Retinal pigment epithelial cell (primary cell): ENCODE data around the gene CFD.
"Not testable (repeated sequence)": the region's sequence is repeated elsewhere in the genome, so short reads cannot be mapped to it uniquely, and the experiment has no call there.

Source experiments
- DNase-seq: peaks from one replicate; pipeline ENCODE4 v3.0.0-alpha.2; 2010; ENCODE audit warnings: low read depth
- H3K4me3 ChIP-seq: 2 replicates; pipeline ENCODE4 v1.5.1; 2011; ENCODE audit warnings: mild to moderate bottlenecking, low read length, control low read depth, moderate library complexity
- TF ChIP-seq, protein P1 (sequence below): conservative IDR thresholded peaks from 2 replicates; pipeline ENCODE4 v1.5.1; 2011; ENCODE audit warnings: low read depth, low read length, control low read depth, inconsistent platforms

CFD gene

DNA sequence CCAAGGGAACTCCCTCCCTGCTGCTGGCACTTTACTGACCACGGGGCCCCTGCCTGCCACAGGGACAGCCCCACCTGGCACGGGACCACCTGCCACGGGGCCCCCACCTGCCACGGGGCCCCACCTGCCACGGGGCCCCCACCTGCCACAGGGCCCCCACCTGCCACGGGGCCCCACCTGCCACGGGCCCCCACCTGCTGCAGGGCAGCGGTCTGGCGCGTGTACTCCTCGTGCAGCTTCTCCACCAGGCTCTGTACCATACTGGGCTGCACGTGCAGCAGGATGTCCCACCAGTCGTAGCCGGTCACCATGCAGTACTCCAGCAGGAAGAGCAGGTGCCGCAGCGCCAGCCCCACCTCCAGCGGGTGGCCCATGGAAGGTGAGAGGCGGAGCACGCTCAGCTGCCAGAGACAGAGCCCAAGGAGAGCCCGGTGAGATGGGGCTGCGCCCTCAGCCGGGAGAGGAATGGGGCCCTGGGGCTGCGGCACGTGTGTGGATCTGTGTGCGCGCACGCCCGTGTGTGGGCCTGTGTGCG lies 17.4 kb downstream of the CFD start:
- no peak overlapping the region for H3K4me3 ChIP-seq

DNA sequence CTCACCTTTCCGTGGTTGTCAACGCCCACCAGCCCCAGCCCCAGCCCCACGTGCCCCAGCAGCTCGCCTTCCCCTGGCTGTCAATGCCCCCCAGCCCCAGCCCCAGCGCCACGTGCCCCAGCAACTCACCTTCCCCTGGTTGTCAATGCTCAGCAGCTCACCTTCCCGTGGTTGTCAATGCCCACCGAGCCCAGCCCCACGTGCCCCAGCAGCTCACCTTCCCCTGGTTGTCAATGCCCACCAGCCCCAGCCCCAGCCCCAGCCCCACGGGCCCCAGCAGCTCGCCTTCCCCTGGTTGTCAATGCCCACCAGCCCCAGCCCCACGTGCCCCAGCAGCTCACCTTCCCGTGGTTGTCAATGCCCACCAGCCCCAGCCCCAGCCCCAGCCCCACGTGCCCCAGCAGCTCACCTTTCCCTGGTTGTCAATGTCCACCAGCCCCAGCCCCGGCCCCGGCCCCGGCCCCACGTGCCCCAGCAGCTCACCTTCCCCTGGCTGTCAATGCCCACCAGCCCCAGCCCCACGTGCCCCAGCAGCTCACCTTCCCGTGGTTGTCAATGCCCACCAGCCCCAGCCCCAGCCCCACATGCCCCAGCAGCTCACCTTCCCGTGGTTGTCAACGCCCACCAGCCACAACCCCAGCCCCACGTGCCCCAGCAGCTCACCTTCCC lies 18.7 kb downstream of the CFD start:
- DNase-seq, H3K4me3 ChIP-seq: not testable (repeated sequence)

More for the DNA sequence above, 17.4 kb downstream of the CFD start:
- no peak for DNase-seq
- TF ChIP-seq, protein P1, sequence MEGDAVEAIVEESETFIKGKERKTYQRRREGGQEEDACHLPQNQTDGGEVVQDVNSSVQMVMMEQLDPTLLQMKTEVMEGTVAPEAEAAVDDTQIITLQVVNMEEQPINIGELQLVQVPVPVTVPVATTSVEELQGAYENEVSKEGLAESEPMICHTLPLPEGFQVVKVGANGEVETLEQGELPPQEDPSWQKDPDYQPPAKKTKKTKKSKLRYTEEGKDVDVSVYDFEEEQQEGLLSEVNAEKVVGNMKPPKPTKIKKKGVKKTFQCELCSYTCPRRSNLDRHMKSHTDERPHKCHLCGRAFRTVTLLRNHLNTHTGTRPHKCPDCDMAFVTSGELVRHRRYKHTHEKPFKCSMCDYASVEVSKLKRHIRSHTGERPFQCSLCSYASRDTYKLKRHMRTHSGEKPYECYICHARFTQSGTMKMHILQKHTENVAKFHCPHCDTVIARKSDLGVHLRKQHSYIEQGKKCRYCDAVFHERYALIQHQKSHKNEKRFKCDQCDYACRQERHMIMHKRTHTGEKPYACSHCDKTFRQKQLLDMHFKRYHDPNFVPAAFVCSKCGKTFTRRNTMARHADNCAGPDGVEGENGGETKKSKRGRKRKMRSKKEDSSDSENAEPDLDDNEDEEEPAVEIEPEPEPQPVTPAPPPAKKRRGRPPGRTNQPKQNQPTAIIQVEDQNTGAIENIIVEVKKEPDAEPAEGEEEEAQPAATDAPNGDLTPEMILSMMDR, result no peak

DNA sequence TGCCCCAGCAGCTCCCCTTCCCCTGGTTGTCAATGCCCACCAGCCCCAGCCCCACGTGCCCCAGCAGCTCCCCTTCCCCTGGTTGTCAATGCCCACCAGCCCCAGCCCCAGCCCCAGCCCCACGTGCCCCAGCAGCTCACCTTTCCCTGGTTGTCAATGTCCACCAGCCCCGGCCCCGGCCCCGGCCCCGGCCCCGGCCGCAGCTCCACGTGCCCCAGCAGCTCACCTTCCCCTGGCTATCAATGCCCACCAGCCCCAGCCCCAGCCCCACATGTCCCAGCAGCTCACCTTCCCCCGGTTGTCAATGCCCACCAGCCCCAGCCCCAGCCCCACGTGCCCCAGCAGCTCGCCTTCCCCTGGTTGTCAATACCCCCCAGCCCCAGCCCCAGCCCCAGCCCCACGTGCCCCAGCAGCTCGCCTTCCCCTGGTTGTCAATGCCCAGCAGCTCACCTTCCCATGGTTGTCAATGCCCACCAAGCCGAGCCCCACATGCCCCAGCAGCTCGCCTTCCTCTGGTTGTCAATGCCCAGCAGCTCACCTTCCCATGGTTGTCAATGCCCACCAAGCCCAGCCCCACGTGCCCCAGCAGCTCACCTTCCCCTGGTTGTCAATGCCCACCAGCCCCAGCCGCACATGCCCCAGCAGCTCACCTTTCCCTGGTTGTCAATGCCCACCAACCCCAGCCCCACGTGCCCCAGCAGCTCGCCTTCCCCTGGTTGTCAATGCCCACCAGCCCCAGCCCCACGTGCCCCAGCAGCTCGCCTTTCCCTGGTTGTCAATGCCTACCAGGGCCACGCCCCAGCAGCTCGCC lies 19.5 kb downstream of the CFD start:
- not testable (repeated sequence) for DNase-seq, H3K4me3 ChIP-seq

DNA sequence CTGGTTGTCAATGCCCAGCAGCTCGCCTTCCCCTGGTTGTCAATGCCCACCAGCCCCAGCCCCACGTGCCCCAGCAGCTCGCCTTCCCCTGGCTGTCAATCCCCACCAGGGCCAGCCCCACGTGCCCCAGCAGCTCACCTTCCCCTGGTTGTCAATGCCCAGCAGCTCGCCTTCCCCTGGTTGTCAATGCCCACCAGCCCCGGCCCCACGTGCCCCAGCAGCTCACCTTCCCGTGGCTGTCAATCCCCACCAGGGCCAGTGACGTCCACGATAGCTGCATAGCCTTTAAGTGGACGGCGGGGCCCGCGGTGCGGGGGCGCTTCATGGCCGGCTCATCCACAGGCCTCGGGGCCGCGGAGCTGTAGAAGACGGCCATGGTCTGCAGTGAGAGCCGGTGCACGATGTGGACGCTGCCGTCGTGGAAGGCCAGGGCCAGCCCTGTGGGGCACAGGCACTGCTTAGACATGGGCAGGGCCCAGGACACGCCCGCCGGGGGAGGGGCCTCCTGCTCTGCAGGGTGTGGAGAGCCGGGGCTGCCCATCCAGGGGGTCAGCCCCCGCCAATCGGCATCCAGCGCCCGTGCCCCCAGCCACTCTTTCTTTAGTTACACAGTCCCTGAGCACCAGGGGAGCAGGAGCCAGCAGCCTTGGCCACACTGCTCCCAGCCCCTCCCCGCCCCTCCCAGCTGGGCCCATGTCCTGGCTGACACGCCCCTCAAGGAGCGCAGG lies 20.4 kb downstream of the CFD start:
- TF ChIP-seq, protein P1, result no peak
- no peak overlapping the region for H3K4me3 ChIP-seq
- DNase-seq, result no peak

DNA sequence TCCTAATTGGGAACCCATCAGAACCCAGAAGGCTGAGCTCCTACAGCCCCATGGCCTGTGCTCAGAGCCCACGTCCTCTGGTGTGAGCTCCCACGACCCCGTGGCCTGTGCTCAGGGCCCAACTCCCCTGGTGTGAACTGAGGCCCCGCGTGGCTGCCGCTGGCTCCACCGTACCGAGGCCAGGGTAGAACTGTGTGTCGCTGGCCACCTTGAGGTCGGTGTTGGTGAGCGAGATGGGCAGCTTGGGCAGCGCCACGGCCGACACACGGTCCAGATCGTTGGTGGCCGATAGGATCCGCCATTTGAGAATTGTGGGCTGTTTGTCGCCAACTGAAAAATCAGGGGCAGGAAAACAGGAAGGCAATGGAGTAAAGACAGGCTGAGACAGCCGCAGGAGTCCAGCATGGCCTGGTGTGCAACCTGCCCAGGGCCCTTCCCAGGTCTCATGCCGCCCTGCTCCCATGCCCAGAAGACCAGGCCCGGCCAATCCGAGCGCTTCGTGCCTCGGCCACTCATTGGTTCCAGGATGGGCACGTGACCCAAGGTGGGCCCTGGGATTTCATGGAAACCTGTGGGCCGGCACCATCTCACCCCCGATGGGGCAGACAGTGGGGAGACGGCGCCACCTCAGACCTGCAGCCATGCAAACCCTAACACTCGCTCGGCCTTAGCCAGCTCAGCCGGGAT lies 22.1 kb downstream of the CFD start:
- H3K4me3 ChIP-seq, result no peak overlapping the region
- no peak for DNase-seq
- TF ChIP-seq, protein P1, result no peak

DNA sequence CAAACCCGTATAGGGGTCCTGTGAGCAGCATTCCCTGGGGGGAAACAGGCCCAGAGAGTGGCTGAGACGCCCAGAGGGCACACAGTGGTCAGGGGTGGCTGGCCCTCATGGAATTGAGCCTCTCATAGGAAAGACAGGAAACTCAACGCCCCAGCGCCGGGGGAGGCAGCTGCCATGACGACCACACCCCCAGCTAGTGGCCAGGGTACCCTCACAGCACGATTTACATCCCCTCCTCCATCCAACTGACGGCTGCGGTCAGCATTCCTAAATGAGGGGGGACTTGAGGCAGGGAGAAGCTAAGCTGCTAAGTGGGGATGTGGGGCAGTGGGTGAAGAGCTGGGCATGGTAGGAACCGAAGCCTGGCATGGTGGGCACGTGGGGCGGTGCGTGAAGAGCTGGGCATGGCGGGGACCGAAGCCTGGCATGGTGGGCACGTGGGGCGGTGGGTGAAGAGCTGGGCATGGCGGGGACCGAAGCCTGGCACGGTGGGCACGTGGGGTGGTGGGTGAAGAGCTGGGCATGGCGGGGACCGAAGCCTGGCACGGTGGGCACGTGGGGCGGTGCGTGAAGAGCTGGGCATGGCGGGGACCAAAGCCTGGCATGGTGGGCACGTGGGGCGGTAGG lies 23.5 kb downstream of the CFD start:
- DNase-seq, result no peak
- TF ChIP-seq, protein P1, result no peak
- H3K4me3 ChIP-seq, result no peak overlapping the region

DNA sequence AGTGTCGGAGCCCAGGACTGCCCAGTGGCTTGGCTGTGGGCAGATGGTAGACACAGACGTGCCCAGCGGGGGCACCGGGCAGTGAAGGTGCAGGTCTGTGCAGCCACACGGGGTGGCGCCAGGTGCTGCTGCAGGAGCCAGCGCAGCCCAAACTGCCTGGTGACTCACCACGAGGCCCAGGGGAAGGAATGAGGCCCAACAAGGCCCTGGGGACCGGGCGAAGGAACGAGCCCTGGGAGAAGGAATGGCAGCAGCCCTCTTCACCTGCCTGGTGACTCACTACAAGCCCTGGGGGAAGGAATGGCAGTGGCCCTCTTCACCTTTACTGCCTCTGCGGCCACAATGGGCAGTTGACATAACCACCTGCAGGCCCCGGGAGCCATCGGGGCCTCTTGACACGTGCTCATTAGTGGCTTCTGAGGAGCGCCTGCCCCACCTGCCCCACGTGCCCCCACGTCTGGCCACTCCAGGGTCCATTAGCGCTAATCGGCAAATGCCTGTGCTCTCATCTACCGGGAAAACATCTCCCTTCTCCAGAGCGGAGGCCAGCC lies 24.3 kb downstream of the CFD start:
- DNase-seq, result no peak
- no peak overlapping the region for H3K4me3 ChIP-seq
- TF ChIP-seq, protein P1, result no peak
